Measurements from ENCODE around the gene LIX1L.

DNA sequence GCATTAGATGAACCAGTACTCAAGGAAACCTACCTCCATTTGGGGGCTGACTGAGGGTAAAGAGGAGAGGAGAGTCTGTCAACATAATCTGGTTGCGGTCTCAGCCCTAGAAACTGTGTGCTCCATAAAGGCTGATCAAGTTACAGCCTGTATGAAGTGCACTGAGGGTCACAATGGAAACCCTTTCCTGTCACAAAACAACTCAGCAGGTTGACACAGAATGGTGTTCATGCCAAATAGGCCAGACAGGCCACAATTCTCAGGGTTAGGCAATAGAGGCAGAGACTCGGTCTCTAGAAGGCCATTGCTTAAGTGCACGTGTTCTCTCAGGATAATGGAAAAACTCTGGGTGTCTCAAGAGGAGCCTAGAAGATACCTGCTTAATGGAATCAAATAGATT is 68.1 kb downstream of the LIX1L start:
- TF ChIP-seq, protein P1, sequence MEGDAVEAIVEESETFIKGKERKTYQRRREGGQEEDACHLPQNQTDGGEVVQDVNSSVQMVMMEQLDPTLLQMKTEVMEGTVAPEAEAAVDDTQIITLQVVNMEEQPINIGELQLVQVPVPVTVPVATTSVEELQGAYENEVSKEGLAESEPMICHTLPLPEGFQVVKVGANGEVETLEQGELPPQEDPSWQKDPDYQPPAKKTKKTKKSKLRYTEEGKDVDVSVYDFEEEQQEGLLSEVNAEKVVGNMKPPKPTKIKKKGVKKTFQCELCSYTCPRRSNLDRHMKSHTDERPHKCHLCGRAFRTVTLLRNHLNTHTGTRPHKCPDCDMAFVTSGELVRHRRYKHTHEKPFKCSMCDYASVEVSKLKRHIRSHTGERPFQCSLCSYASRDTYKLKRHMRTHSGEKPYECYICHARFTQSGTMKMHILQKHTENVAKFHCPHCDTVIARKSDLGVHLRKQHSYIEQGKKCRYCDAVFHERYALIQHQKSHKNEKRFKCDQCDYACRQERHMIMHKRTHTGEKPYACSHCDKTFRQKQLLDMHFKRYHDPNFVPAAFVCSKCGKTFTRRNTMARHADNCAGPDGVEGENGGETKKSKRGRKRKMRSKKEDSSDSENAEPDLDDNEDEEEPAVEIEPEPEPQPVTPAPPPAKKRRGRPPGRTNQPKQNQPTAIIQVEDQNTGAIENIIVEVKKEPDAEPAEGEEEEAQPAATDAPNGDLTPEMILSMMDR (IDR thresholded peaks at IDR 0.05; ENCODE audit: low read length) = no peak
- TF ChIP-seq EZH2phosphoT487 (IDR thresholded peaks at IDR 0.05; ENCODE audit: low read length) (no peak), EZH2 (optimal IDR thresholded peaks at IDR 0.05; ENCODE audit: low read depth, low read length) (no peak)

Data from MM.1S (cell line).